CD4-positive, CD25-positive, alpha-beta regulatory T cell (primary cell): Measurements from ENCODE around the gene MEIKIN. TPM values are rescaled to one million over a fixed set of nuclear protein-coding genes. Genes with fewer than 3 reads are reported as not detected.
A peak's percentile ranks its signal among the peaks of the same experiment; 100 is the strongest.

Source experiments
- ATAC-seq, 2 donors: fragments of 150-1000 bp; cut with Tn5 transposase; one replicate each; pipeline ENCODE4 v1.10.0; 2021; ENCODE audit warnings: low read depth in 2 of 2, moderate number of reproducible peaks in 2 of 2, moderate library complexity in 1 of 2
- DNase-seq, 3 donors: peaks; one replicate each; pipeline versions ENCODE4 v3.0.0 to v3.0.0-alpha.2; 2012 to 2022; ENCODE audit warnings: mixed read lengths in 1 of 3
- H3K27ac ChIP-seq: one replicate; pipeline ENCODE4 v1.7.0; 2013; ENCODE audit warnings: mild to moderate bottlenecking, low read length; ENCODE audit not compliant: insufficient read depth, poor library complexity, severe bottlenecking
- H3K27me3 ChIP-seq: one replicate; pipeline ENCODE4 v1.7.0; 2013; ENCODE audit warnings: low read length; ENCODE audit not compliant: control insufficient read depth, insufficient read depth
- H3K36me3 ChIP-seq: one replicate; pipeline ENCODE4 v1.7.0; 2013; ENCODE audit warnings: mild to moderate bottlenecking, low read length, moderate library complexity; ENCODE audit not compliant: control insufficient read depth, insufficient read depth
- H3K4me1 ChIP-seq: 2 replicates; pipeline ENCODE4 v1.7.0; 2013; ENCODE audit warnings: mild to moderate bottlenecking, low read length; ENCODE audit not compliant: insufficient read depth, control insufficient read depth, poor library complexity, severe bottlenecking
- H3K4me3 ChIP-seq: one replicate; pipeline ENCODE4 v1.7.0; 2013; ENCODE audit warnings: low read depth, mild to moderate bottlenecking, low read length, moderate library complexity
- H3K9me3 ChIP-seq, 2 experiments: 1 replicate in 1 of 2; 2 replicates in 1 of 2; pipeline ENCODE4 v1.7.0; 2013; ENCODE audit warnings: low read length in 2 of 2, mild to moderate bottlenecking in 1 of 2, moderate library complexity in 1 of 2; ENCODE audit not compliant: control insufficient read depth in 2 of 2
- H3K27ac Mint-ChIP-seq, 3 donors: one replicate each; pipeline ENCODE4 v1.8.0; 2020 to 2022; ENCODE audit warnings: mild to moderate bottlenecking in 3 of 3, mixed read lengths in 3 of 3, moderate library complexity in 2 of 3
- H3K27me3 Mint-ChIP-seq: one replicate; pipeline ENCODE4 v1.8.0; 2022; ENCODE audit warnings: mild to moderate bottlenecking, mixed read lengths
- H3K36me3 Mint-ChIP-seq: one replicate; pipeline ENCODE4 v1.8.0; 2020; ENCODE audit warnings: mixed read lengths
- H3K4me1 Mint-ChIP-seq, 4 donors: one replicate each; pipeline ENCODE4 v1.8.0; 2020 to 2022; ENCODE audit warnings: mixed read lengths in 4 of 4, mild to moderate bottlenecking in 1 of 4
- H3K4me3 Mint-ChIP-seq, 4 donors: one replicate each; pipeline ENCODE4 v1.8.0; 2020 to 2022; ENCODE audit warnings: mild to moderate bottlenecking in 4 of 4, mixed read lengths in 4 of 4, moderate library complexity in 3 of 4
- H3K9me3 Mint-ChIP-seq, 7 donors: one replicate each; pipeline ENCODE4 v1.8.0; 2020 to 2022; ENCODE audit warnings: mixed read lengths in 7 of 7, mild to moderate bottlenecking in 3 of 7, moderate library complexity in 2 of 7
- polyA plus RNA-seq, 4 donors: library from polyadenylated mRNA; unstranded; fragments of 300-500 nt; fragmentation: Illumina TruSeq; gene quantifications; one replicate each; pipeline ENCODE4 v1.2.3, GENCODE V29; 2021
- total RNA-seq: library from RNA; stranded (reverse); gene quantifications from one replicate; pipeline ENCODE4 v1.2.3, GENCODE V29; 2022

The MEIKIN gene
- total and polyA plus RNA-seq, 5 donors from 2014 or later = not detected

DNA sequence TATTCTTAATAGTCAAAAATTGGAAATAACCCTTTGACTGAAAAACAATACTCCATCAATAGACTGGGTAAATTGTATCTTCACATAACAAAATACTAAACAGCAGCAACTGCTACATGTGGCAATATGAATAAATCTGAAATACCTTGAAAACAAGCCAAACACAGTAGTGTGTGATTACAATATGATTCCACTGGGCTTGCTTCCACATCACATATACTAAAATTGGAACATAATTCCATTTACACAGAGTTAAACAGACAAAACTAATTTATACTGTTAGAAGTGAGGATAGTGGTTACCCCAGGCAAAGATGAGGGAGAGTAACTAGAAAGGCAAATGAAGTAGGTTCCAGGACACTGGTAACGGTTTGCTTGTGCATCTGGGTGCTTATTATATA is 169.0 kb downstream of the MEIKIN start:
- Mint-ChIP-seq H3K4me1 (peaks cover 15 to 33% (median 29%) of the 10 kb centered on the region in 4 donors), H3K36me3 (peaks cover 5% of the 10 kb centered on the region)
- no peak for ATAC-seq

GRCh38 chr5:131774652-131775367 is 170.7 kb downstream of the MEIKIN start:
- H3K36me3 ChIP-seq = no peaks in the 10 kb centered on the region
- ATAC-seq = no peak
- H3K4me3 Mint-ChIP-seq = peak overlapping the region in 1 of 4 donors; percentile 18
- no peak for DNase-seq
- no peaks in the 10 kb centered on the region for H3K4me1 ChIP-seq
- H3K9me3 Mint-ChIP-seq = no peaks in the 10 kb centered on the region
- H3K27ac ChIP-seq = no peak overlapping the region
- no peak overlapping the region for H3K27ac Mint-ChIP-seq
- no peaks in the 10 kb centered on the region for H3K27me3 ChIP-seq
- H3K9me3 ChIP-seq = no peaks in the 10 kb centered on the region
- no peaks in the 10 kb centered on the region for H3K27me3 Mint-ChIP-seq
- H3K4me1 Mint-ChIP-seq = peaks cover 14 to 31% (median 22%) of the 10 kb centered on the region in 4 donors
- no peaks in the 10 kb centered on the region for H3K36me3 Mint-ChIP-seq
- H3K4me3 ChIP-seq = no peak overlapping the region

More for the DNA sequence above, 169.0 kb downstream of the MEIKIN start:
- Mint-ChIP-seq H3K4me3 (no peak overlapping the region), H3K27ac (no peak overlapping the region), H3K9me3 (peaks cover 0 to 3% (median 0%) of the 10 kb centered on the region in 7 donors), H3K27me3 (no peaks in the 10 kb centered on the region)
- H3K4me3 ChIP-seq = no peak overlapping the region
- no peaks in the 10 kb centered on the region for H3K36me3 ChIP-seq
- H3K4me1 ChIP-seq = no peaks in the 10 kb centered on the region
- no peak overlapping the region for H3K27ac ChIP-seq
- H3K9me3 ChIP-seq = no peaks in the 10 kb centered on the region
- no peaks in the 10 kb centered on the region for H3K27me3 ChIP-seq
- no peak for DNase-seq

DNA sequence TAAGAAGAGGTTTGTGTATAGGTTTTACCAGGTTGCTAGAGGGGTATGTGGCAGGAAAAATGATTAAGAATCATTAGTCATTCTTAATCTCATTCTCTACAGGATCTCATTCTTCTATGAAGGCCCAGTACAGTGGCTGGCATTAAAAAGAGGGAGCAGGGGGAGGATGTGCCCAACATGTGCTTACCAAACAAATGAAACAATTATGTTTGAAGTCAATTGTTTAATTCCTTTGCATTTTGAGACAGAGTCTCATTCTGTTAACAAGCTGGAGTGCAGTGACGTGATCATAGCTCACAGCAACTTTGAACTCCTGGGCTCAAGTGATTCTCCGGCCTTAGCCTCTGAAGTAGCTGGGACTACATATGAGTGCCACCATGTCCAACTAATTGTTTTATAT is 171.7 kb downstream of the MEIKIN start:
- Histone ChIP-seq H3K27ac (no peak overlapping the region), H3K36me3 (no peaks in the 10 kb centered on the region), H3K4me3 (no peak overlapping the region), H3K4me1 (no peaks in the 10 kb centered on the region), H3K9me3 (no peaks in the 10 kb centered on the region), H3K27me3 (no peaks in the 10 kb centered on the region)
- Mint-ChIP-seq H3K27ac (peak overlapping the region in 1 of 3 donors; percentile 34), H3K9me3 (no peaks in the 10 kb centered on the region), H3K36me3 (no peaks in the 10 kb centered on the region), H3K4me1 (peaks cover 17 to 34% (median 24%) of the 10 kb centered on the region in 4 donors), H3K4me3 (no peak overlapping the region), H3K27me3 (no peaks in the 10 kb centered on the region)
- DNase-seq (no peak), ATAC-seq (no peak)

DNA sequence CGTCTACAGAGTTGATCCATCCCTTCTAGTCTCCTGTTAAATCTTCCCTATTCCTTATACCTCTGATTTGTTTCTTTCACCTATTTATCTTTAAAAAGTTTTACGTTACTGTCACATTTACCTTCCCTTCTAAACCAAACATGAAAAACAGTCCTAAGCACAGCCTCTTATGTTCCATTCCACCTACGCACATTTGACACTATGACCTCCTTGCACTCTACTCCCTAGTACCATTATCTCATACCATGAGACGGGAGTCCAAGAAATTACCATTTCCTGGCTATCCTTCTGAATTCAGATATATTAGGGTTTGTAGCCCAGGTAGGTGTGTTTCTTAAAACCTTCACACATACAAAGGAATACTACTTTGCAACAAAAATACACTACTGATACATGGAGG is 173.8 kb downstream of the MEIKIN start:
- Histone ChIP-seq H3K27me3 (no peaks in the 10 kb centered on the region), H3K36me3 (no peaks in the 10 kb centered on the region), H3K27ac (no peak overlapping the region), H3K4me3 (no peak overlapping the region), H3K9me3 (no peaks in the 10 kb centered on the region), H3K4me1 (no peaks in the 10 kb centered on the region)
- no peaks in the 10 kb centered on the region for H3K27me3 Mint-ChIP-seq
- DNase-seq = no peak
- ATAC-seq = no peak
- H3K4me3 Mint-ChIP-seq = no peak overlapping the region
- H3K4me1 Mint-ChIP-seq = peaks cover 6 to 30% (median 20%) of the 10 kb centered on the region in 4 donors
- peaks cover 3% of the 10 kb centered on the region for H3K36me3 Mint-ChIP-seq
- H3K27ac Mint-ChIP-seq = no peak overlapping the region
- H3K9me3 Mint-ChIP-seq = no peaks in the 10 kb centered on the region

DNA sequence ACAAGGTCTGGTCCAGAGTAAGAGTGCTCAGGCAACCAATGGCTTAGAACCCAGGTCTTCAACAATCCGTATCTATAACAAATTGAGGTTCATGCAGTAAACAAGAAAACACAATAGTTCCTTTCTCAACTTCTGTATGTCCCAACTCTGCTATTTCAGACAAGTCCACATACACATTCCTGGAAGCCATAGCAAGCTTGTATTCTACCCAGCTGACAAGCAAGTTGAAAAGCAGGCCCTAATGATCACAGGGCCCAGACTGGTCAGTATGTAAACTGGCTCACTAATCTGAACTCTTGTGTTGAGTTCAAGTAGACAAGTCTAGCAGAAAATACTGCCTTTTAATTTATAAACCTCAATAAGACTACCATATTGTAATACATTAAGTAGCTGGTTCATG is 175.5 kb downstream of the MEIKIN start:
- no peaks in the 10 kb centered on the region for H3K4me1 ChIP-seq
- H3K9me3 ChIP-seq = no peaks in the 10 kb centered on the region
- ATAC-seq (no peak), DNase-seq (no peak)
- no peak overlapping the region for H3K27ac Mint-ChIP-seq
- H3K4me1 Mint-ChIP-seq = peaks cover 9 to 31% (median 27%) of the 10 kb centered on the region in 4 donors
- no peak overlapping the region for H3K27ac ChIP-seq
- H3K36me3 ChIP-seq = no peaks in the 10 kb centered on the region
- peaks cover 10% of the 10 kb centered on the region for H3K36me3 Mint-ChIP-seq
- no peaks in the 10 kb centered on the region for H3K27me3 Mint-ChIP-seq
- H3K27me3 ChIP-seq = no peaks in the 10 kb centered on the region
- H3K4me3 ChIP-seq = no peak overlapping the region
- H3K4me3 Mint-ChIP-seq = no peak overlapping the region
- no peaks in the 10 kb centered on the region for H3K9me3 Mint-ChIP-seq

DNA sequence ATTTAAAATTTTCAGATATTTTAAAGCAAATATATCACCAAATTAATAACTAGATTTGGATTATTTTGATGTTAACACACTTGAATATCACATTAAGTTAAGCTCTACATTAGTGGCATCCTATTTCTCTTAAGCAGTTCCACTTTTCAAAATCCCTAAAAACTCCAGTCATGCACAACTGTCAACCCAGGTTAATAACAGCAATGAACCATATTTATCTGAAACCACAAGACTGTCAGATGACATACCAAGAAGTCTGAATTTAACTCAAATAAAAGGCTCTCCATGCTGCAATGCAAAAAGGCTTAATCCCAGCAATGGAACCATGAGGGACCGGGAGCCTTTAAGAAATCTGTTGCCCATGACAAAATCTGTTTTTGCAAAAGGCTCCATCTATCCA is 176.1 kb downstream of the MEIKIN start:
- Mint-ChIP-seq H3K27me3 (no peaks in the 10 kb centered on the region), H3K4me3 (no peak overlapping the region), H3K9me3 (no peaks in the 10 kb centered on the region), H3K36me3 (peaks cover 14% of the 10 kb centered on the region), H3K27ac (no peak overlapping the region), H3K4me1 (peaks cover 12 to 30% (median 27%) of the 10 kb centered on the region in 4 donors)
- Histone ChIP-seq H3K27me3 (no peaks in the 10 kb centered on the region), H3K4me1 (no peaks in the 10 kb centered on the region), H3K9me3 (no peaks in the 10 kb centered on the region), H3K36me3 (no peaks in the 10 kb centered on the region), H3K27ac (no peak overlapping the region), H3K4me3 (no peak overlapping the region)
- DNase-seq (no peak), ATAC-seq (no peak)

DNA sequence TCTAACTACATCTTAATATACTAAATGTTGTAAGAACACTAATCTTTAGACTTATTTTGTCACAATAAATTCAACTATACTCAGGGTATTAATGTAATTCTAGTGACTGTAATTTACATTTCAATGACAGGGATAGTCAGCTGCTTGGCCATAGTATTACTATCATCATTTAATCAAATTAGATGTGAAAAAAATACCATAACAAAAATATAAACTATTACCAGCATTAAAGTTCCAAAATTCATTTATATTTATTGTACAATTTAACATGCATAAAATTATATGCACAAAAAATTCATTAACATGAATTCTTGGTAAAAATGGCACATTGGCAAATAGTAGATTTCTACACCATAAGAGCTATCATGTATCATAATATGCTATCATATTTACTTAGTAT is 177.6 kb downstream of the MEIKIN start:
- no peak overlapping the region for H3K4me3 Mint-ChIP-seq
- no peaks in the 10 kb centered on the region for H3K36me3 ChIP-seq
- peaks cover 12 to 30% (median 25%) of the 10 kb centered on the region in 4 donors for H3K4me1 Mint-ChIP-seq

GRCh38 chr5:131766689-131767088 is 178.8 kb downstream of the MEIKIN start:
- peaks cover 0 to 7% (median 2%) of the 10 kb centered on the region in 7 donors for H3K9me3 Mint-ChIP-seq
- Histone ChIP-seq H3K4me3 (no peak overlapping the region), H3K4me1 (no peaks in the 10 kb centered on the region), H3K36me3 (no peaks in the 10 kb centered on the region), H3K27ac (no peak overlapping the region), H3K27me3 (no peaks in the 10 kb centered on the region), H3K9me3 (no peaks in the 10 kb centered on the region)
- H3K27me3 Mint-ChIP-seq = no peaks in the 10 kb centered on the region
- DNase-seq = no peak
- ATAC-seq = no peak
- peaks cover 21% of the 10 kb centered on the region for H3K36me3 Mint-ChIP-seq
- H3K27ac Mint-ChIP-seq = no peak overlapping the region
- no peak overlapping the region for H3K4me3 Mint-ChIP-seq
- peaks cover 21 to 41% (median 28%) of the 10 kb centered on the region in 4 donors for H3K4me1 Mint-ChIP-seq

More for the DNA sequence above, 177.6 kb downstream of the MEIKIN start:
- DNase-seq (no peak), ATAC-seq (no peak)
- Histone ChIP-seq H3K27me3 (no peaks in the 10 kb centered on the region), H3K4me1 (no peaks in the 10 kb centered on the region), H3K9me3 (no peaks in the 10 kb centered on the region), H3K27ac (no peak overlapping the region), H3K4me3 (no peak overlapping the region)
- no peaks in the 10 kb centered on the region for H3K27me3 Mint-ChIP-seq
- peaks cover 0 to 5% (median under 1%) of the 10 kb centered on the region in 7 donors for H3K9me3 Mint-ChIP-seq
- no peak overlapping the region for H3K27ac Mint-ChIP-seq
- peaks cover 18% of the 10 kb centered on the region for H3K36me3 Mint-ChIP-seq
